Glomerular visceral epithelial cell (primary cell): ENCODE data around the gene WASHC4.
A peak's percentile ranks its signal among the peaks of the same experiment; 100 is the strongest.
"Not testable (repeated sequence)": the region's sequence is repeated elsewhere in the genome, so short reads cannot be mapped to it uniquely, and the experiment has no call there.

Experiments
- DNase-seq: peaks from one replicate; pipeline ENCODE4 v3.0.0-alpha.2; 2016; ENCODE audit errors: extremely low spot score

The WASHC4 gene

DNA sequence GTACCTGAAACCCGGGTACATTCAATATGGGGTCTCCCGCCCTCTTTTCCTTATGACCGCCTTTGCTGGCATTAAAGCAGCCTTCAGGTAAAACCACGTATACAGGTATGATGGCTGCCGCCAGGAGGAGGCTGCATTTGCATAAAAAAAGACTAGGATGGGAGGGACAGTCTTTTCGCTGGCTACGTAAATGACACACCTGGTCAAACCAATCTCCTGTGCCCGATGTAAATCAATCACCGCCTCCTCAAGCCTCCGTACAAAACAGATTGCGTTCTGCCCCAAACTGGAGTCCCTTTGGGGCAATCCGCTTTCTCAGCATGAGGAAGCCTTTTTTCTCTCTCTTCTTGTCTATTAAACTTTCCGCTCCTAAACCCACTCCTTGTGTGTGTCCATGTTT, 15.2 kb upstream of the WASHC4 start:
- DNase-seq, result no peak

DNA sequence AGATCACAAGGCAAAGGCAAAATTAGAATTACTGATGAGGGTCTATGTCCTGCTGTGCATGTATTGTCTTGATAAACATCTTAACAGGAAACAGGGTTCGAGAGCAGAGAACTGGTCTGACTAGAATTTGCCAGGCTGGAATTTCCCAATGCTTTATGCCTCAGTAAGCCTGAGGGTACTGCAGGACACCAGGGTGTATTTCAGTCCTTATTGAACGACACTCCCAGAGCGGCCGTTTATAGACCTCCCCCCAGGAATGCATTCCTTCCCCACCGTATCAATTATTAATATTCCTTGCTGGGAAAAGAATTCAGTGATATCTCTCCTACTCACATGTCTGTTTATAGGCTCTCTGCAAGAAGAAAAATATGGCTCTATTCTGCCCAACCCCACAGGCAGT, 12.2 kb upstream of the WASHC4 start:
- DNase-seq, result not testable (repeated sequence)

DNA sequence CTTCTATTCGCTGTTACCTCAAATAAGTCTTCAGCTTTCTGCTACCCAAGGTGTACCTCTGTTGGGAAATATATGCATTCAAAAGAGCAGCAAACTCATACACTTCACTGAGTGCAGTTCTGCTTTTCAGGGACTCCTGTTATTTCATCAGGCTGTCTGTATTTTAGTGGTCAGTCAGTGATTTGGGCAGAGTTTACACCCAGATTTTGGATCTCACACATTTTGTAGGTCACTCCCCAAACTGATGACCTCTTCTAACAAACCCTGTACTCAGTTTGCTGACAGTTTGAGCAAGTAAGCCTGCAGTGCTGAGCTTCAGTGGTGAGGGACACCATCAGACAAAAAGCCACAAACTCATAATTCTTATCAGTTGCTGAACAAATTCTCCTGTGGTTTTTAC, 8.2 kb upstream of the WASHC4 start:
- DNase-seq, result no peak

DNA sequence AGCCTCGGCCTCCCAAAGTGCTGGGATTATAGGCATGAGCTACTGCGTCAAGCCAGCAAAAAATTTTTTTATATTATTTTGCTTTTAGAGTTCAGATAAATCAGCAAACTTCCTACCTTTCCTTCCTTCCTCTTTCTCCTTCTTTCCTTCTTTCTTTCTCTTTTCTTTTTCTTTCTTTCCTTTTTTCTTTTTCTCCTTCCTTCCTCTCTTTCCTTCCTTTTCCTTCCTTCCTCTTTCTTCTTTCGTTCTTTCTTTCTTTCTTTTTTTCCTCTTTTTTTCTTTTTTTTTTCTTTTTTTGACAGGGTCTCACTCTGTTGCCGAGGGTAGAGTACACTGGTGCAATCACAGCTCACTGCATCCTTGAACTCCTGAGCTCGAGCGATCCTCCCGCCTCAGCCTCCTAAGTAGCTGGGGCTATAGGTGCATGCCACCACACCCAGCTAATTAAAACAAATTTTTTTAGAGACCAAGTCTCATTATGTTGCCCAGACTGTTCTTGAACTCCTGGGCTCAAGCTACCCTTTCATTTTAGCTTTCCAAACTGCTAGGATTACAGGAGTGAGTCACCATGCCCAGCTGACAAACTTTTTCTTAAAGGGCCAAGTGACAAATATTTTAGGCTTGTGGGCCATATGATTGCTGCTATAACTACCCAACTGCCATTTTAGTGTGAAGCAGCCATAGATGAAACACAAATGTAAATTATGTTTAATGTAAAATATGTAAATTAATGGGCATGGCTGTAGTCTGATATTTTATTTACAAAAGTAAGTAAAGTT, 7.1 kb upstream of the WASHC4 start:
- no peak for DNase-seq

DNA sequence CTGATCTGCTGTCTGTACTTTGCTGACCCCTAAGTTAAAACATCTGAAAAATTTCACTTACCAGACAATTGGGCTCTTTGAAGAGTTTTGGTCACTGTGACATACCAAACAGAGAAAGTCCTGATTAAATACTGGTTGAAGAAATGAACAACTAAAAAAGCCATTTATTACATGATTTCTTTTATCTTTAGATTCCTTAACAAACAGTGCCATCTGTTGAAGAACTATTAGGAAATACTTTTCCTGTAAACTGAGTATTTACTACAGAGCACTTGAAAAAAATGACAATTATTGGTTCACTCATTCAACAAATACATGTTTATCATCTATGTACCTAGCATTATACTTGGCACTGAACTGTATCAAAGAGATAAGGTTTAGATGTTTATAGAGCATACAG, 6.5 kb upstream of the WASHC4 start:
- no peak for DNase-seq

DNA sequence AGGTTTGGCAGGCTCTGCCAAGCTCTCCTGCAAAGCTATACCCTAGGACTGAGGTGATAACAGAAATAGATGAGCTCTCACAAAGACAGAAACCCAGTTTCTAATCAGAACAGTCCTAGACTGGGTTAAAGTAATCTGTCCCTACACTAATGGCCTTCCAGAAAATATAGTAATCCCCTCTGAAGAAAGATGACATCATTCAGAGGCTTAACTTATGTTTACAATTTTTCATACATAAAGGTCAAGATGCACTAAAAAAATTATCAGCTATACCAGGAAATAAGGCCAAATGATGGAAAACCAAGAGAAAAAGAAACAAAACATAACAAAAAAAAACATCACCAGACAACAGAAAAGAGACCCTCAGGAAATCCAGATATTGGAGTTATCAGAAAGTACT, 4.9 kb upstream of the WASHC4 start:
- no peak for DNase-seq

DNA sequence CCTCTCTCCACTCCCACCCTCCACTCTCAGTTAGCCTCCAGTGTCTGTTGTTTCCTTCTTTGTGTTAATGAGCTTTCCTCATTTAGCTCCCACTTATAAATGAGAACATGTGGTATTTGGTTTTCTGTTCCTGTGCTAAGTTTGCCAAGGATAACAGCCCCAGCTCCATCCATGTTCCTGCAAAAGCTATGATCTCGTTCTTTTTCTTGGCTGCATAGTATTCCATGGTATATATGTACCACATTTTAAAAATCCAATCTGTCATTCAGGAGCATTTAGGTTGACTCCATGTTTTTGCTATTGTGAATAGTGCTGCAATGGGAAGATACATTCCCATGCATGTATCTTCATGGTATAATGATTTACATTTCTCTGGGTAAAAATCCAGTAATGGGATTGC, 2.8 kb upstream of the WASHC4 start:
- DNase-seq, result no peak

DNA sequence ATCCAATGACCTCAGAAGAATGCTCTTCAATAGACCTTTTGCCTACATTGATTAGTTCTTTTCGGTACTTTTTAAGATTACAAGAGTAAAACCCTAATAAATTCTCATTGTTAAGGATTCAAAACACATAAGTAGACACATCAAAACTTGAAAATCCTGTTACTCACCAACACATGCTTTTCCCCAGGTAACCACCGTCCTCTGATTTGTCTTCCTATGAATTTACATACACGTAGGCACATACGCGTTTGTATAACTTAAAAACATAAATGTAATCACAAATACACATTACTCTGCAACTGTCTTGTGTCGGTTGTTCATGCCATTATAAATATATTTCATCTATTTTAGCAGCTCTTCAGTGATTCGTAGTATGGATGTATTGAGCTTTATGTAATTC, 910 bp upstream of the WASHC4 start:
- no peak for DNase-seq

DNA sequence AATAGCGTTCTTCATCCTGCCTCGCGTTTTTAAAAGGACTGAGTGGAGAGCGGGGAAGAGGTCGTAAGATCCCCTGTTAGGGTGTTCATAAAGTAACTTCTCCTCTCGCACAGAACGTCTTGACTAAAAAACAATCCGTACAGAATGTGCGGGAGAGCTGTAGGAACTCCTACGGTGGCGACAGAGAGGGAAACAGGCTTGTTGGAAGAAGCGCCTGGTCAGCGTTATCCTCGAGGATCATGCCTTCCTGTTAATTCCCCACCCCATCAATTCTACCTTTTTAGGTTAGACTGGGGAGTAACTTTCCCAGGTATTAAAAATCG, 399 bp upstream of the WASHC4 start:
- no peak for DNase-seq

DNA sequence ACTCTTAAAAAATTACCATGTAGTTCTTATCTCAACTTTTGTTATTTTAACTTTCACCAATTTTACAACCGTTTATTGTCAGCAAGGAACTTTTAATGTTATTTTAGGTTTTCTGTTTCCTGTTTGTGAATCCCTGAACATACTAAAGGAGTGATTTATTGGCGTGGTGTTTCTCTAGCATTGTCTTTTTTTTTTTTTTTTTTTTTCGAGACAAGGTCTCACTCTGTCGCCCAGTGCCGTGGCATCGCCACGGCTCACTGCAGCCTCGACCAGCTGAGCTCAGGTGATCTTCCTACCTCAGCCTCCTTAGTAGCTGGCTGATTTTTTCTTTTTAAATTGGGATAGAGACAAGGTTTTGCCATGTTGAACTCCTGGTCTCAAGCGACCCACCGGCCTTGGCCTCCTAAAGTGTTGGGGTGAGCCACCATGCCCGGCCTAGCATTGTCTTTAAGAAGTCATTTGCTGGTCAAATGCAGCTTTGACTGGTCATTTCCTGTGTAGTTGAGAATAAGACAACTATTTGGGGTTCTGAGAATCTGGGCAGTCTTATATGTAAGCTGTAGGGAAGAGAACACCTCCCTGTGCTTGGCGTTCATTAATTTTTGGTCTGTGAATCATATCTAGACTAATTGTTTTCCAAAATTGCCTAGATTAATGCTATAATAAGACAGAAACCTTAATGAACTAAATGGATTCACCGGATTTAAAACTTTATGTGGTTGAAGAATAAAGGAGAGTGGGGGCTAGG, 2.1 kb downstream of the WASHC4 start:
- DNase-seq, result peak; percentile 47

DNA sequence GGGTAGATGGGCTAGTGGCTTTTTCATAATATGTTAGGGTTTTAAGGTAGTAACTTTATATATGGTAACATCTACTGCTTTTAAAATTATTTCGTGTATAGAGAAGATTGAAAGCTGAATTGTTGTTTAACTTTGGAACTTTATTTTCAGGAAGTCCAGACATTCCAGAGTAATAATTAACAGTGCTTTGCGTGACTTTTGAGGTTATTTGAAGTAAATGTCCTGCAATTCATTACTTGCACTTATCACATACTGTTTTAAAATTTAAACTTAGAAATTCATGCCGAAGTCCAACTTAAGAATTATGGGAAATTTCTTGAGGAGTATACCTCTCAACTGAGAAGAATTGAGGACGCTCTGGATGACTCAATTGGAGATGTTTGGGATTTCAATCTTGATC, 3.3 kb downstream of the WASHC4 start:
- no peak for DNase-seq

DNA sequence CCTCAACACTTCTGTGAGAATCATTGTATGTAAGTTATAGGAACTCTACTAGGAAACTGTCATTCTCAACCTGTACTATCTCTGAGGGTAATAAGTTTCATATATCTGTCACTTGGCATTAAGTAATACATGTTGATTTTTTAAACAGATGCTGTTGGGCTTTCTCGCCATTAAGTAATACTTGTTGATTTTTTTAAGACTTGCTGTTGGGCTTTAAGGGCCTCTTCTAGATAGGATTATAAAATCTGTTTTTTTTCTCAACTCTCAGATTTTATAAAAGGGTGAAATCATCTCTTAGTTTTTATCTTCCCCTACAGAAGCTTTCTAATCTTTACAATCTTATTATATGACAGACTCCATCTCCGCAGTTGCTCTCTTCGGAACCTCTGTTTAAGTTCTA, 5.6 kb downstream of the WASHC4 start:
- DNase-seq, result no peak

DNA sequence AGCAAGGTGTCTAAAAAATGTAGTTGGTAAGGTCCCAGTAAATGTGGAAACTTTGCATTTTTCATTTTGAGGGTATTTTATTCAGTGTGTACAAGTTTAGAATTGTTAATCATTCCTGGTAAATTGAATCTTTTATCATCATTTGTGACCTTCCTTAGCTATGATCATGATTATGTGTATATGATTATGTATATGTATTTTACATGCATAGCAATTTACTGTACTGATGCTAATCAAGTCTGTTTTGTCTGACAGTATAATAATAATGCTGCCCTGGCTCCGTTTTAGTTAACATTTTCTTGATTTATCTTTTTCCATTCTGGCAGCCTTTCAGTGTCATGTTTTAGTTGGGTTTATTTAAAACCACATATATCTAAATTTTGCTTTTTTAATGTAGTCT, 9.4 kb downstream of the WASHC4 start:
- no peak for DNase-seq

DNA sequence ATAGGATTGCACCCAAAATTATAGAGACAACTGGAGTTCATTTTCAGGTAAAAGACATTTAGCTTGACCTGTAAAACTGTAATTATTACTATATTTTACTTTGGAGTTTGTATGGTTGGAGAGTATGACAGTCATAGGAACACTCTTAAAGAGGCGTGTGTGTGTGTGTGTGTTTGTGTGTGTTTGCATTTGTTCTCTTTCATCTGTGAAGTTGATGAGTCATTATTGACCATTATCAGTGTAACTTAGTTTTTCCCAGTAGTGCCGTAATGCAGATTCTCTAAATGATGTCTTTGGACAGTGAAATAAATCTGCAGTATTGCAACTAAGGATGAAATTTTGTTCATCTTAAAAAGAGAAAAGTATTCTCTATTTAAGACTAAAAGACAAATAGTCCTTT, 13.0 kb downstream of the WASHC4 start:
- no peak for DNase-seq

DNA sequence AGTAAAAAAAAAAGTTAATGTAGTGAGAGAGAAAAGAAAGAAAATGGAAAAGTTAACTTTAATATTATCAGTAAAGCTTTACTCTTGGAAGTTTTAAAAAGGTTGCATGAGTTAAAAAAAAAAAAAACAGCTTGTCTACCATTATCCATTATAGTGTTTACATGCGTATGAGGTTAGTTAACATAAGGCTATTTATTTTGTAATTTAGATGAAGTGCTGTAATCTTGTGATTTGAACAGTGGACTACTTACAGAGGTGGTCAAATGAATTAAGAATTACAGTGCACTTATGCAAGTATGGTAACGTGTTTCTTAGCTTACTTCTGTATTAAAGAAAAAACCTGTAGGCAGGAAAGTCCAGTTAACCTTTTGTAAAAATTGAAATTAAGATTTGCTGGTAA, 30.7 kb downstream of the WASHC4 start:
- DNase-seq, result no peak

DNA sequence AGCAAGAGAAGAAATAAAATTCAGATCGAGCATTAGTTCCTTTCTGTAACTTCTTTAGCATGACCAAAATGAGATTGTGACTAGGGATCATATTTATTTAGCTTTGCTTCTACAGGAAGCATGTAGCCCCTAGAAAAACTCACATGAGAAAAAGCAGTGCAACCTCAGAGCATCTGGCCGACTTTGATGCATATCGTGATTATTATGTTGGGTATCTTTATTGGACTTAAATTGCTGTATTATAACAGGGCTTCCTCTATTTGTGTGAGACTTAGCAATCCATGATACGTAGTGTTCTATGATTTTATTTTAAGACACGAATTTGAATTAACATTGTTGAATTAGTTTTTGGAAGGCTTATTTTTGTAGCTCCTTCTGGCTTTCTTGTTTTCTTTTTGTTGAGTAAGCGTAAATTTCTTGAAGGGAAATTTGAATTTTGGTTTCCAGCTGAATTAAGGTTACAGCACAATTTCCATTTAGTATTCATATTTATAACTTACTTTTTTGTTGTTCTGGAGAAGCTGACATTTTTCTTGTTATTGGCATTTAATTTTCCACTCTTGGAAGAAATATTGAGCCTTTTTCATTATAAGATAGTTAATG, 33.9 kb downstream of the WASHC4 start:
- no peak for DNase-seq

DNA sequence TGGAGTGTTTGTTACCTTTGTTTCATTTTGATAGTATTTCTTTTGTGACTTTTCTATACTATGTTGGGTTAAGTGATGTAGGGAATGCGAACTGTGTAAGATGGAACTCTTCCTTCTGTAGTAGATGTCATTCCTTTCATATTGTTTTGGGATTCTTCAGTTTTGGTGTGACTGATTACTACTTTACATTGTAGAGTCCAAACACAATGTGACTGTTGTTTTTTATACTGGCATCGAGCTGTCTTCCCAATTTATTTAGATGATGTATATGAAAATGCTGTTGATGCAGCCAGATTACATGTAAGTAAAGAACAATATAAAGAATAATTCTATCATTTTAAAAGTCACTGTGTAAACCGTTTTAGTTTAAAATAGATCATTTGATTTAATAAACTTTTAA, 34.7 kb downstream of the WASHC4 start:
- DNase-seq, result no peak

DNA sequence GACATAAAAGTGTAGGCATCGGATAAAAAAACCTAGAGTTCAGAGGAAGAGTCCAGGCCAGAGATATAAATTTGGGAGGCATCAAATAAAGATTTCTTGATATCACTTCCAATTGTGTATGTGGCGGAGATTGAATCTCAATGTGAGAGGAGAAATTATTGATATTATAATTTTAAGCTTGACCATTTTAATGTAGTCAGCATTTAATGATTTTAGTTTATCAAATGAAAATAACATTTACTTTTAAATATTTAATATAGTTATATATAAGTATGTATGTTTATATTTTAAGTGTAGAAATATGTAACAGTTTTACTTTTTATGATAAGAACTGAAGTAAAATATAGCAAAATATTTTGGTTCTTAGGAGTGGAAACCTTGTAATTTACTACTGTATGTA, 48.7 kb downstream of the WASHC4 start:
- DNase-seq, result no peak

DNA sequence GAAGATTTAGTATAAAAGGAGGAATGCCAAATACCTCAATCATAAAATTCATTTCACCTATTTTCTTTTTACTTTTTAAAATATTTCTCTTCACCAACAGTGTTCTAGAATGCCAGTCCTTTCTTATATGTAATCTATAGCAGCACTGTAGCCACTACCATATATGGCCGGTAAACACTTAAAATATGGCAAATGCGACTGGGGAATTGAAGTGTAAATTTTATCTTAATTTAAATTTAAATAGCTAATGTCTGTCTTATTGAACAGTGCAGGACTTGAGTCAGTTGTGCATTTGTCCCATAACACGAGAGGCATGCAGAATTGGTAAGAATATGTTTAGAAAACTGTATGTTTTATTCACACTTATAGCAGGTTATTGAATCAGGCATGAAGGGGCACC, 50.1 kb downstream of the WASHC4 start:
- no peak for DNase-seq

DNA sequence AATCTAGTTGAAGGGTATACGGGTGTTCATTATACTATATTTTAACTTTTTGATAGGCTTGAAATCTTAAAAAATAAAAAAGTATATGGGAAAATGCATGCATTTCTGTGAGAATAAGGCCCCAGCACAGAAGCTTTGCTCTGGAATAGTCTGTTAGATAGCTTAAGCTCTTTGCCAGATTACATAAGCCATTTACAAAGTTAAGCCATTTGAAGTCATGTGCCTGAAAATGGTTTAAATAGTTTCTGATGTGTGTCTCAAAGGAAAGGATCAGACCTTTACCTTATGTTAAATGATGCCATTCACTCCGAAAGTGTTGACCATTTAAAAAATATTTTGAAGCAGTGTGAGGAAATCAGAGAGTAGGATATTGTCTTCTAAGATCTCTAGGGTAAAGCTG, 51.3 kb downstream of the WASHC4 start:
- DNase-seq, result no peak

DNA sequence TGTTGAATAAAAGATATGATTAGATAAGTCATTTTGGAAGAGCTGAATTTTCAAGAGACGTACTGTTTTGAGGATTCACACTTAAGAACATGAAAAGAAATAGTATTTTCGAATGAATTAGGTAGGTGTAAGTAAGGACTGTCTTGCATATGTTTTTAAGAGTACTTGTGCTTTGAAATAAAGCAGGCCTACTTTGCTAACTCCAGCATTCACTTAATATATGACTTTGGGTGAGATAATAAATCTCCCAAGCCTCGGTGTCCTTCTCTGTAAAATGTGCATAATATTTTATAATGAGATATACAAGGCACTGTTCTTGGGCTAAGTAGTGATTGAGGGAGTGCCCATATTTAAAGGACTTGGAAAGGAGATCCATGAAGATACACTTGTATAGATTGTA, 54.6 kb downstream of the WASHC4 start:
- DNase-seq, result no peak

DNA sequence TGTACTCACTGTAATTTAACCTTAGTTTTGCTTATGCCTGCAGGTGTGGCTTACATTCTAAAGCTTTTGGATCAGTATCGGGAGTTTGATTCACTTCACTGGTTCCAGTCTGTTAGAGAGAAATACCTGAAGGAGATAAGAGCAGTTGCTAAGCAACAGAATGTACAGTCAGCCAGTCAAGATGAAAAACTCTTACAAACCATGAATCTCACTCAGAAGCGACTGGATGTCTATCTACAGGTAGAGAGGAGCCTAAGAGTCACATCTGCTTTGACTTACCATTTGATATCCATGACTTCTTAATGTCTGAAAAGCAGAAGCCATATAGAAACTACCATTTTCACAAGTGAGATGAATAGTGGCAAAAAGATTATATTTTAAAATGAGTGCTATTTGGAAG, 56.5 kb downstream of the WASHC4 start:
- DNase-seq, result no peak

DNA sequence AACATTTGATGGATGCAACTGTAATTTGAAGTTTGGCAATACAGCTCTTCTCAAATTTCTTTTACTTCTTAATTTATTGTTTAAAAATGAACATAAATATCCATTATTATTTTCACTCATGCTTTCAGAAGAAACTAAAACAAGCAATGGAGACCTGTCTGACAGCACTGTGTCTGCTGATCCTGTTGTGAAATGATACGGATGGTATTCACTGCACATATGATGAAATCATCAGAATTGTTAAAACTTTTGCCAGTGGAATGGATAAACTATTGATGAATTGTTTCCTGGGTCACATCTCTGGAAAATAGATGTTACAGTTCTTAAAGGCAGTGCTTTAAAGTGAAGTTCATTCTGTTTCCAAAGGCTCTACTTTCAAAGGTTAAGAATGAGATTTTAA, 59.2 kb downstream of the WASHC4 start:
- no peak for DNase-seq
